HepG2 (cell line): ENCODE measurements around the gene PTPRU. TPM values are rescaled to one million over a fixed set of nuclear protein-coding genes. Genes with fewer than 3 reads are reported as not detected.

Source experiments
- ATAC-seq: fragments of 200-7000 bp; cut with Tn5 transposase; 3 replicates; pipeline ENCODE4 v1.9.1; 2020; ENCODE audit warnings: mild to moderate bottlenecking, moderate library complexity
- BruUV-seq: library from RNA; stranded (reverse); fragments of 400-500 nt; replicated peaks from 2 replicates; lab custom pipeline; 2021; lab: Mats Ljungman, UMichigan
- CTCF ChIA-PET: fragments of 300-600 bp; formaldehyde crosslinking; extraction: SDS; loops from one replicate; lab custom pipeline; 2021; ENCODE audit warnings: low total read pairs, inconsistent platforms, low intra/inter-chr PET ratio; lab: Yijun Ruan, JAX
- POLR2A ChIA-PET: fragments of 350-600 bp; sonication (Branson Sonifier 250); formaldehyde crosslinking; loops from one replicate; lab custom pipeline; 2020; ENCODE audit warnings: antibody characterized with exemption, inconsistent platforms; lab: Yijun Ruan, JAX
- DNase-seq: peaks from one replicate; pipeline ENCODE4 v3.0.0-alpha.2; 2015; ENCODE audit warnings: low spot score
- FAIRE-seq: peaks from 3 replicates; lab custom pipeline; 2011; peaks lifted over from hg19 to GRCh38; lab: Jason Lieb, UNC
- H2AFZ ChIP-seq: one replicate; pipeline ENCODE4 v1.6.1; 2011; ENCODE audit warnings: low read length, inconsistent platforms
- H3K27ac ChIP-seq: fragments of 300-600 bp; 3 replicates; pipeline ENCODE4 v1.8.0; 2011; ENCODE audit warnings: mixed run types, mild to moderate bottlenecking, mixed read lengths, low read length, inconsistent platforms; ENCODE audit not compliant: insufficient read depth; ENCODE audit errors: extremely low read length
- H3K27me3 ChIP-seq, 2 experiments: fragments of 200-600 bp in 1 of 2; 2 replicates in 1 of 2; 3 replicates in 1 of 2; pipeline versions ENCODE4 v1.6.0 to v1.8.0; 2011; ENCODE audit warnings: low read length in 2 of 2, mild to moderate bottlenecking in 2 of 2, moderate library complexity in 2 of 2, inconsistent platforms in 1 of 2; ENCODE audit not compliant: insufficient read depth in 2 of 2, control insufficient read depth in 1 of 2
- H3K36me3 ChIP-seq, 2 experiments: fragments of 200-600 bp in 1 of 2; replicated peaks in 1 of 2; 2 replicates in 1 of 2; 3 replicates in 1 of 2; pipeline versions ENCODE4 v1.5.1 to v1.8.0; 2011; ENCODE audit warnings: low read length in 2 of 2, inconsistent platforms in 1 of 2; ENCODE audit not compliant: insufficient read depth in 2 of 2, control insufficient read depth in 1 of 2
- H3K4me1 ChIP-seq: 2 replicates; pipeline ENCODE4 v1.5.1; 2012; ENCODE audit warnings: low read length, inconsistent platforms; ENCODE audit not compliant: insufficient read depth
- H3K4me2 ChIP-seq: 2 replicates; pipeline ENCODE4 v1.6.0; 2011; ENCODE audit warnings: low read depth, low read length, inconsistent platforms
- H3K4me3 ChIP-seq, 3 experiments: fragments of 200-600 bp in 1 of 3; sonication (generic), shearing (Covaris generic) in 1 of 3; replicated peaks in 1 of 3; 2 replicates each; pipeline ENCODE4 v1.5.1; 2011 to 2016; ENCODE audit warnings: low read length in 3 of 3, inconsistent platforms in 2 of 3, low read depth in 2 of 3, mild to moderate bottlenecking in 2 of 3, control low read depth in 1 of 3, mixed read lengths in 1 of 3; ENCODE audit not compliant: insufficient read depth in 1 of 3
- H3K79me2 ChIP-seq: one replicate; pipeline ENCODE4 v1.6.1; 2011; ENCODE audit warnings: low read length, inconsistent platforms; ENCODE audit not compliant: insufficient read depth
- H3K9ac ChIP-seq: 2 replicates; pipeline ENCODE4 v1.6.0; 2011; ENCODE audit warnings: mild to moderate bottlenecking, low read depth, low read length, inconsistent platforms; ENCODE audit not compliant: insufficient read depth
- H3K9me3 ChIP-seq: 2 replicates; pipeline ENCODE4 v1.5.1; 2012; ENCODE audit warnings: mild to moderate bottlenecking, low read length
- H4K20me1 ChIP-seq: 2 replicates; pipeline ENCODE4 v1.6.0; 2011; ENCODE audit warnings: inconsistent platforms, mild to moderate bottlenecking, low read length, moderate library complexity; ENCODE audit not compliant: insufficient read depth
- CREM ChIP-seq, 2 experiments: sonication (generic) in 1 of 2; formaldehyde crosslinking in 1 of 2; IDR thresholded peaks; 2 replicates each; pipeline versions ENCODE4 v1.4.0 to v1.6.1; 2016 to 2020; ENCODE audit warnings: antibody characterized with exemption in 1 of 2, mild to moderate bottlenecking in 1 of 2, missing genetic modification reagents in 1 of 2
- SRSF4 ChIP-seq: fragments of 200-400 bp; formaldehyde crosslinking; IDR thresholded peaks from one replicate; pipeline ENCODE4 v1.6.1; 2018; ENCODE audit warnings: mild to moderate bottlenecking, low read depth, low read length, moderate library complexity; ENCODE audit not compliant: poor library complexity, severe bottlenecking
- UBTF ChIP-seq: sonication (generic); formaldehyde crosslinking; IDR thresholded peaks from 2 replicates; pipeline ENCODE4 v1.4.0; 2020; ENCODE audit warnings: mild to moderate bottlenecking, missing genetic modification reagents
- ZBTB34 ChIP-seq: sonication (generic); formaldehyde crosslinking; IDR thresholded peaks from 2 replicates; pipeline ENCODE4 v1.8.0; 2022; ENCODE audit warnings: mild to moderate bottlenecking, missing genetic modification reagents
- ZNF20 ChIP-seq: sonication (generic); formaldehyde crosslinking; IDR thresholded peaks from 2 replicates; pipeline ENCODE4 v1.4.0; 2020; ENCODE audit warnings: mild to moderate bottlenecking, moderate library complexity, missing genetic modification reagents
- ZNF569 ChIP-seq: sonication (generic); formaldehyde crosslinking; IDR thresholded peaks from 2 replicates; pipeline ENCODE4 v1.5.0; 2020; ENCODE audit warnings: mild to moderate bottlenecking, missing genetic modification reagents, moderate library complexity, borderline replicate concordance
- WGBS: methylation state at CpG from one replicate; pipeline ENCODE4 v1.1.6; 2017; ENCODE audit warnings: low lambda C conversion rate; 5-methylcytosine and 5-hydroxymethylcytosine counted together
- in situ Hi-C: cut with HindIII; loops from 2 replicates; pipeline ENCODE4 v1.10.0; 2017; ENCODE audit warnings: low pct_unique_long_range_greater_than_20kb; ENCODE audit not compliant: extremely low pct_ligation_motif_present
- intact Hi-C: fragments of 100-400 bp; cut with micrococcal nuclease; formaldehyde crosslinking; loops from one replicate; pipeline ENCODE4 v1.10.0; 2022; ENCODE audit not compliant: unreplicated experiment
- polyA plus RNA-seq, 8 experiments: library from polyadenylated mRNA; depleted of rRNA in 3 of 8; stranded (reverse) in 7 of 8; unstranded in 1 of 8; fragments of >200 nt; fragmentation: Illumina TruSeq in 4 of 8; extraction: Trizol in 4 of 8; gene quantifications; 2 replicates each; pipeline versions ENCODE4 v1.2.1 to v1.2.3, GENCODE V29; 2011 to 2016; ENCODE audit warnings: low read depth in 4 of 8, missing spikeins in 1 of 8, mixed read lengths in 1 of 8; ENCODE audit not compliant: insufficient read depth in 1 of 8
- total RNA-seq, 5 experiments: library from RNA; depleted of rRNA; stranded (reverse); fragments of >200 nt; fragmentation: Illumina TruSeq; extraction: Trizol; gene quantifications; 2 replicates each; pipeline ENCODE4 v1.2.3, GENCODE V29; 2016; ENCODE audit warnings: low read depth in 1 of 5

Gene PTPRU
- total and polyA plus RNA-seq, 2 of the 13 experiments (the other 11 are each of a cell fraction or from before 2014, with no cell fraction given), result 21.6 to 22.3 TPM

GRCh38 chr1:29283804-29284195, 47.5 kb downstream of the PTPRU start:
- no peak for ATAC-seq
- H3K4me2 ChIP-seq, result no peak overlapping the region
- CTCF ChIA-PET, result no interaction called here
- intact Hi-C loops (no loop called here), in situ Hi-C loops (no loop called here)
- H3K27me3 ChIP-seq, result no peaks in the 10 kb centered on the region
- no peak overlapping the region for H2AFZ ChIP-seq
- H3K4me3 ChIP-seq, result no peak overlapping the region
- H4K20me1 ChIP-seq, result no peaks in the 10 kb centered on the region
- FAIRE-seq, result no peak
- TF ChIP-seq ZNF20 (CRISPR knock-in tag), result no peak
- TF ChIP-seq ZNF569 (CRISPR knock-in tag), result no peak
- TF ChIP-seq CREM (IDR thresholded peaks at IDR 0.05), result no peak
- no peak for TF ChIP-seq CREM (CRISPR knock-in tag; IDR thresholded peaks at IDR 0.05)
- TF ChIP-seq SRSF4, result no peak
- TF ChIP-seq UBTF (CRISPR knock-in tag), result no peak
- no peak for TF ChIP-seq ZBTB34 (CRISPR knock-in tag)
- no peak overlapping the region for H3K27ac ChIP-seq
- no peaks in the 10 kb centered on the region for H3K79me2 ChIP-seq
- no peaks in the 10 kb centered on the region for H3K9me3 ChIP-seq
- H3K9ac ChIP-seq, result no peak overlapping the region
- DNase-seq, result no peak
- 93% methylated on average over 9 of the region's 10 CpGs for WGBS
- POLR2A ChIA-PET, result no interaction called here
- H3K36me3 ChIP-seq, result peaks cover 6 to 7% of the 10 kb centered on the region in 2 experiments; a peak in 4 of 5 replicates
- no TSS peak for BruUV-seq
- H3K4me1 ChIP-seq, result peaks cover 17% of the 10 kb centered on the region
